ENCODE measurements around the gene ATP1A1. TPM values are rescaled to one million over a fixed set of nuclear protein-coding genes. Genes with fewer than 3 reads are reported as not detected.

ATP1A1 gene
- total and polyA plus RNA-seq, 2 donors (not counting 3 experiments of a cell fraction or from before 2014, with no cell fraction given): 263 to 325 TPM

DNA sequence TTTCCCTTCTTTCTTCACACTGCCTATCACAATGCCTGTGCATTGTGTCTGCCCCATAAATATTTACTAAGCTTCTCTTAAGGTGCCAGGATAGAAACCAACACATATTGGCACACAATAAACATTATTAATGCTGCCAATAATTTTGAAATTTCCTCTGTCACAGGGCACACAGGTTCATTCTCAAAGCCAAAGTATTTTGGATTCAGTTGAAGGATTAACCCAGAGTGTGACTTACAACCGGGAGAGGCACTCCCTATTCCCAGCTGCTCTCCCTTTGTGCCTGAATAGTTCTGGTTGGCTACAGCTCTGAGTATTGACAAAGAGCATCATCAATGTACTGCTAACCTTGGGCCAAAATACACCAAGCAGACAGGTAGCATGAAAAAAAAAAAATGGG lies 46.6 kb upstream of the ATP1A1 start:
- Histone ChIP-seq H3K9me1 (replicated peaks; ENCODE audit: control insufficient read depth, extremely low read depth, insufficient read depth, low read length) (no peaks in the 10 kb centered on the region), H3K4me2 (ENCODE audit: insufficient read depth, low read length) (no peak overlapping the region), H3K9ac (replicated peaks; ENCODE audit: extremely low read depth, insufficient read depth, low read length) (no peak overlapping the region), H3K36me3 (ENCODE audit: control insufficient read depth in 2 of 2, extremely low read depth in 1 of 2, insufficient read depth in 2 of 2, low read length in 2 of 2) (no peaks in the 10 kb centered on the region), H3K9me3 (replicated peaks; ENCODE audit: control insufficient read depth, insufficient read depth, low read length) (no peaks in the 10 kb centered on the region), H3K27ac (ENCODE audit: insufficient read depth, low read depth, low read length) (no peak overlapping the region), H3K4me1 (ENCODE audit: control insufficient read depth, extremely low read depth, insufficient read depth, low read length) (peaks cover 6% of the 10 kb centered on the region), H3K27me3 (ENCODE audit: control insufficient read depth in 2 of 2, insufficient read depth in 2 of 2, low read length in 2 of 2) (no peaks in the 10 kb centered on the region), H3K4me3 (replicated peaks in 1 of 3; ENCODE audit: insufficient read depth in 1 of 3, low read depth in 1 of 3, low read length in 3 of 3) (no peak overlapping the region), H4K20me1 (replicated peaks; ENCODE audit: control insufficient read depth, extremely low read depth, insufficient read depth, low read length) (no peaks in the 10 kb centered on the region), H2AFZ (ENCODE audit: low read depth, low read length) (no peak overlapping the region), H3K79me2 (ENCODE audit: control insufficient read depth, insufficient read depth, low read length) (no peaks in the 10 kb centered on the region)
- BruUV-seq (replicated peaks): no TSS peak
- DNase-seq (ENCODE audit: low read depth, low spot score) (no peak), FAIRE-seq (no peak)
- ChIA-PET CTCF (interaction anchor here (0.6 to 1.1 kb wide), 2 partner anchors 9 to 159 kb away, joined by 3 to 4 read pairs; no protein-coding TSS in a partner anchor), POLR2A (interaction anchor here (0.7 kb wide), 1 partner anchor 116 kb away, joined by 3 read pairs; no protein-coding TSS in a partner anchor)
- intact Hi-C loops (cut with micrococcal nuclease) (loop anchor here (2.0 kb wide), 1 partner anchor 24 kb away; no protein-coding TSS in a partner anchor), dilution Hi-C loops (cut with MboI; ENCODE audit: extremely low pct_ligation_motif_present, low sequenced_read_pairs) (no loop called here)
- TF ChIP-seq, protein P1, sequence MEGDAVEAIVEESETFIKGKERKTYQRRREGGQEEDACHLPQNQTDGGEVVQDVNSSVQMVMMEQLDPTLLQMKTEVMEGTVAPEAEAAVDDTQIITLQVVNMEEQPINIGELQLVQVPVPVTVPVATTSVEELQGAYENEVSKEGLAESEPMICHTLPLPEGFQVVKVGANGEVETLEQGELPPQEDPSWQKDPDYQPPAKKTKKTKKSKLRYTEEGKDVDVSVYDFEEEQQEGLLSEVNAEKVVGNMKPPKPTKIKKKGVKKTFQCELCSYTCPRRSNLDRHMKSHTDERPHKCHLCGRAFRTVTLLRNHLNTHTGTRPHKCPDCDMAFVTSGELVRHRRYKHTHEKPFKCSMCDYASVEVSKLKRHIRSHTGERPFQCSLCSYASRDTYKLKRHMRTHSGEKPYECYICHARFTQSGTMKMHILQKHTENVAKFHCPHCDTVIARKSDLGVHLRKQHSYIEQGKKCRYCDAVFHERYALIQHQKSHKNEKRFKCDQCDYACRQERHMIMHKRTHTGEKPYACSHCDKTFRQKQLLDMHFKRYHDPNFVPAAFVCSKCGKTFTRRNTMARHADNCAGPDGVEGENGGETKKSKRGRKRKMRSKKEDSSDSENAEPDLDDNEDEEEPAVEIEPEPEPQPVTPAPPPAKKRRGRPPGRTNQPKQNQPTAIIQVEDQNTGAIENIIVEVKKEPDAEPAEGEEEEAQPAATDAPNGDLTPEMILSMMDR (IDR thresholded peaks at IDR 0.05; ENCODE audit: extremely low read depth in 1 of 2, insufficient read depth in 1 of 2, low read depth in 1 of 2, low read length in 2 of 2): no peak
- TF ChIP-seq, protein P2, sequence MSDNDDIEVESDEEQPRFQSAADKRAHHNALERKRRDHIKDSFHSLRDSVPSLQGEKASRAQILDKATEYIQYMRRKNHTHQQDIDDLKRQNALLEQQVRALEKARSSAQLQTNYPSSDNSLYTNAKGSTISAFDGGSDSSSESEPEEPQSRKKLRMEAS (IDR thresholded peaks at IDR 0.05; ENCODE audit: insufficient read depth, insufficient read length): no peak
- TF ChIP-seq GATA2 (IDR thresholded peaks at IDR 0.05; ENCODE audit: insufficient read depth, insufficient read length, low read depth, low read length) (no peak), JUN (IDR thresholded peaks at IDR 0.05; ENCODE audit: borderline replicate concordance, insufficient read depth, insufficient read length, low read depth) (no peak), POLR2A (IDR thresholded peaks at IDR 0.05; ENCODE audit: low read depth, low read length) (no peak), FOS (IDR thresholded peaks at IDR 0.05; ENCODE audit: borderline replicate concordance, insufficient read depth, low read length) (no peak), EZH2 (IDR thresholded peaks at IDR 0.05; ENCODE audit: borderline replicate concordance, low read depth, low read length, severe bottlenecking) (no peak), POLR2AphosphoS5 (IDR thresholded peaks at IDR 0.05; ENCODE audit: insufficient read depth, low read depth, low read length) (no peak), MYC (IDR thresholded peaks at IDR 0.05; ENCODE audit: low read depth, low read length) (no peak)
